GM12865 (cell line): ENCODE results near the gene FGF3.

Source experiments
- DNase-seq: peaks from one replicate; pipeline ENCODE4 v3.0.0; 2010; ENCODE audit warnings: low read depth
- H3K4me3 ChIP-seq: 2 replicates; pipeline ENCODE4 v1.5.1; 2011; ENCODE audit warnings: mild to moderate bottlenecking, low read depth, low read length, control low read depth
- CTCF ChIP-seq: IDR thresholded peaks from 2 replicates; pipeline ENCODE4 v1.5.1; 2011; ENCODE audit warnings: low read length, control low read depth, low read depth, inconsistent platforms; ENCODE audit not compliant: insufficient read depth; ENCODE audit errors: missing control alignments

Gene FGF3

DNA sequence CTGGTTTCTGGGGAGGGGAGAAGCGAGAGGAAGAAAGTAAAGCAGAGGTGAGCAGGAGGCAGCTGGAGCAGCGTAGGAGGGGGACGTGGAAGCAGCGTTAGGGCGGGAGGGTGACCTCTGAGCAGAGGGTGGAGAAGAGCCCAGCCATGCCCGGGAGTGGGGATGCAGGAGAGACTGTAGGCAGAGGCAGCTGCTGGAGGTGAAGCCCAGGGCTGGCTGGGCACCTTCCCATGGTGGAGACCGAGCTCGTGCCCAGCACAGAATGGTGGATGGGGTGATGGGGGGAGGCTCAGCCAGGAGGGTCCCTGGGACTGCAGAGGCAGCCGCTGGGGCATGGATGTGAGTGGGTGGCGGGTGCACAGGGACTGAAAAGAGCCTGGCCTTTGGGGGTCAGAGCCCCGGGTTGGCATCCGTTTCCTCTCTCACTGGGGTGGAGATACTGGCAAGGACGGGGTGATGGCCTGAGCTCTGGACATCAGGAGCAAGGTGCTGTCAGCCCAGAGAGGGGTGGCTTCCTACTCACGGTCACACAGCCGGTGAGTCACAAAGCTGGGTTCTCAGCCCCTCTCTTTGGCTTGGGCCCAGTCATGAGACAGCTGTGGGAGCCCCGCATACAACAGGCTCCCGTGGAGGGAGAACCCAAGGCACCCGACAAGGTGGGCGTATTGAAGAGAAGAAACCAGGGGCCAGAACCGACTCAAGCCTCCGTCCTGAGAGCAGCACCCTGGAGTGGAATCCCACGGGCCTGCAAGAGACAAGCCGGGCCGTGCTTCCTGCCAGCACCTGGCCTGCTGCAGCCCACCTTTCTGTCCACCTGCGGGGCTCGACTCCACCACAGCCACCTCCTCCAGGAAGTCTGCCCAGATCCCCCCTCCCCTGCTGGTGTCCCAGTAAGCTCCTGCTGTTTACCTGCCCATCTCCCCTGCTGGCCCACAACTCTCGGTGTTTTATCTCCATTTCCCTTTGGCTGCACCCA lies 45.8 kb upstream of the FGF3 start:
- no peak overlapping the region for H3K4me3 ChIP-seq
- DNase-seq: no peak
- TF ChIP-seq CTCF: no peak

DNA sequence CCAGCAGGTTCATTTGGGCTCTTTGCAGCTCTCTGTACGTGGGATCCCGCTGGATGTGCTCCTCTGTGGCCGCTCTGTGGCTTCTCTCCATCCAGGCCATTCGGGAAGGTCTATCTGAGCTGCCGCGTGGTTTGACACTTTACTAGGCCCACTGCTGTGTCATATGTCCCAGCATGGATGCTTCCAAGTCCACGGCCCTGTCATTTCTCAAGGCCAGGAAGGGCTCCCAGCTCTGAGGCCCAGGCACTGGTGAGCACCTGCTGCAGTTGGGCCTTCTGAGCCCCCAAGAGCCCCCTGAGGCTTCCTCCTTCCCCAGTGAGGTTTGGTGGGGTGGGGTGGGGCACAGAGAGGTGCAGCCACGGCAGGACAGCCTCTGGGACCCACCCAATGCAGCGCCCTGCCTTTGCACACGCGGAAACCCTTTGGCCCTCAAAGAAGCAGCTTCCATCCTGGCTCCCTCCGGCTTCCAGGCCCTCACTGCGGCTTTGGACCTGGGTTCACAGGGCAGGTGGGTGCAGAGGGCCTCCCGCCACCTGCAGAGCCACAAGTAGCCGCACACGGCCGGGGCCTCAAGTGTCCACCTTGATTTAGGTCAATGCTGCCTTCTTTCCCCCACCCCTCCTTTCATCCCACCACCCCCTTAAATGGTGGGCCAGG lies 44.5 kb upstream of the FGF3 start:
- TF ChIP-seq CTCF: no peak
- no peak for DNase-seq
- H3K4me3 ChIP-seq: no peak overlapping the region

- no peak for TF ChIP-seq CTCF
- no peak for DNase-seq
- H3K4me3 ChIP-seq: no peak overlapping the region
Observed at GRCh38 chr11:69862797-69863543, 43.8 kb upstream of the FGF3 start.

GRCh38 chr11:69862331-69862771 lies 43.1 kb upstream of the FGF3 start:
- no peak overlapping the region for H3K4me3 ChIP-seq
- no peak for DNase-seq
- TF ChIP-seq CTCF: no peak

GRCh38 chr11:69861901-69862300 lies 42.7 kb upstream of the FGF3 start:
- TF ChIP-seq CTCF: no peak
- no peak overlapping the region for H3K4me3 ChIP-seq
- DNase-seq: no peak

DNA sequence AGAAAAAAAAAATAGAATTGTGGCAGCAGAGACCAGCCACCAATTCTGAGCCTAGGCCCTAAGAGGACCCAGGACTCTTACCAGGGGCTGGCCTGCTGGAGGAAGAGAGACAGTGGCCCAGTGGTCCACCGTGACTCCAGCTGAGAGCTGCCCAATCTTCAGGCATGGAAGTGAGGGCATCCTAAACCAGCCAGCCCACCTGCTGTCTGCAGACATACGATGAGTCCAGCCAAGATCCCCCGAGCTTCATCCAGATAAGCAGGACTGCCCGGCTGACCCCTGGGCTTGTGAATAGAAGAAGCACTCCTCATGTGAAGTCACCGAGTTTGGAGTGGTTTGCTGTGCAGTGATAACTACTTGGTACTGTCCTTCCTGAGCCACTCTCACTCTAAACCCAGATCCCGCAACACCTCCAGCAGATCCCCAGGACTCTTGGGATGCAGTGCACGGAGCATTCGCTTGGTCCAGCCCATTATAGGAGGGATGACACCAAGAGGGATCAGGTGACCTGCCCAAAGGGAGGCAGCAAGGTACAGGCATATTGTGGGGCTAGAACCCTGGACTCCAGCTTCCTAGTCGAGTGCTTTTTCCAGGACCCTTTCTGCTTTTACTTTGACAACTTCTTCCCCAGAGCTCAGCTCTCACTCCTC lies 41.7 kb upstream of the FGF3 start:
- no peak overlapping the region for H3K4me3 ChIP-seq
- TF ChIP-seq CTCF: no peak
- no peak for DNase-seq
